HG02571 (cell line): ENCODE results near the gene DEFB108B.
"Not testable (repeated sequence)": the region's sequence is repeated elsewhere in the genome, so short reads cannot be mapped to it uniquely, and the experiment has no call there.

Experiments
- ATAC-seq: cut with Tn5 transposase; IDR thresholded peaks from one replicate; pipeline ENCODE4 v1.9.1; 2021; ENCODE audit warnings: mild to moderate bottlenecking, moderate library complexity; ENCODE audit not compliant: unreplicated experiment

DEFB108B gene

GRCh38 chr11:71813481-71814355 lies 19.3 kb upstream of the DEFB108B start:
- ATAC-seq = not testable (repeated sequence)

GRCh38 chr11:71821539-71821938 lies 11.5 kb upstream of the DEFB108B start:
- not testable (repeated sequence) for ATAC-seq

GRCh38 chr11:71829247-71829646 lies 3.8 kb upstream of the DEFB108B start:
- not testable (repeated sequence) for ATAC-seq

- ATAC-seq = not testable (repeated sequence)
These were observed 3.3 kb upstream of the DEFB108B start for GRCh38 chr11:71829686-71830085.

- ATAC-seq = not testable (repeated sequence)
These were observed 9.7 kb downstream of the DEFB108B start for GRCh38 chr11:71842720-71843119.

- ATAC-seq = not testable (repeated sequence)
These were observed 10.4 kb downstream of the DEFB108B start for GRCh38 chr11:71843355-71843754.

- ATAC-seq = no peak
These were observed 10.9 kb downstream of the DEFB108B start for GRCh38 chr11:71843858-71844257.

GRCh38 chr11:71853895-71854294 lies 20.9 kb downstream of the DEFB108B start:
- not testable (repeated sequence) for ATAC-seq

- ATAC-seq = not testable (repeated sequence)
These were observed 22.9 kb downstream of the DEFB108B start for GRCh38 chr11:71855880-71856279.

- not testable (repeated sequence) for ATAC-seq
These were observed 27.8 kb downstream of the DEFB108B start for GRCh38 chr11:71860835-71861234.

GRCh38 chr11:71863978-71864627 lies 31.1 kb downstream of the DEFB108B start:
- ATAC-seq = not testable (repeated sequence)

GRCh38 chr11:71867209-71867608 lies 34.2 kb downstream of the DEFB108B start:
- not testable (repeated sequence) for ATAC-seq

- ATAC-seq = not testable (repeated sequence)
These were observed 36.9 kb downstream of the DEFB108B start for GRCh38 chr11:71869931-71870330.

GRCh38 chr11:71870661-71871060 lies 37.7 kb downstream of the DEFB108B start:
- ATAC-seq = not testable (repeated sequence)

GRCh38 chr11:71876262-71876661 lies 43.3 kb downstream of the DEFB108B start:
- not testable (repeated sequence) for ATAC-seq

GRCh38 chr11:71878059-71878458 lies 45.1 kb downstream of the DEFB108B start, which contains the start of gene DEFB131B:
Gene DEFB131B (plus strand): TSS chr11:71878453. CDS start chr11:71878453, 0 bp downstream.
- not testable (repeated sequence) for ATAC-seq

GRCh38 chr11:71885806-71886205 lies 52.8 kb downstream of the DEFB108B start:
- not testable (repeated sequence) for ATAC-seq
